DOHH2 (cell line): ENCODE results near the gene PAQR8.

Source experiments
- H3F3A ChIP-seq: fragments of 200-600 bp; sonication (generic), shearing (Covaris generic); 2 replicates; pipeline ENCODE4 v1.6.0; 2016; ENCODE audit warnings: antibody characterized with exemption, mild to moderate bottlenecking; ENCODE audit not compliant: control insufficient read depth, insufficient read depth
- H3K27ac ChIP-seq: fragments of 200-600 bp; sonication (generic); 2 replicates; pipeline ENCODE4 v1.5.1; 2014; ENCODE audit warnings: low read depth, mild to moderate bottlenecking, low read length, moderate library complexity
- H3K27me3 ChIP-seq: fragments of 200-600 bp; sonication (generic); 2 replicates; pipeline ENCODE4 v1.6.1; 2014; ENCODE audit warnings: mild to moderate bottlenecking, low read length, mixed read lengths; ENCODE audit not compliant: control insufficient read depth
- H3K36me3 ChIP-seq: fragments of 200-600 bp; sonication (generic); 2 replicates; pipeline ENCODE4 v1.6.1; 2014; ENCODE audit warnings: mild to moderate bottlenecking, low read length, moderate library complexity, mixed read lengths; ENCODE audit not compliant: control insufficient read depth
- H3K4me1 ChIP-seq: fragments of 200-600 bp; sonication (generic); 2 replicates; pipeline ENCODE4 v1.6.1; 2014; ENCODE audit warnings: mild to moderate bottlenecking, low read length, mixed read lengths; ENCODE audit not compliant: control insufficient read depth
- H3K4me2 ChIP-seq: fragments of 200-600 bp; sonication (generic); 2 replicates; pipeline ENCODE4 v1.6.0; 2014; ENCODE audit warnings: mild to moderate bottlenecking, low read length, moderate library complexity
- H3K4me3 ChIP-seq: fragments of 200-600 bp; sonication (generic); 2 replicates; pipeline ENCODE4 v1.5.1; 2014; ENCODE audit warnings: mild to moderate bottlenecking, low read length, mixed read lengths
- H3K79me2 ChIP-seq: fragments of 200-600 bp; sonication (generic); 2 replicates; pipeline ENCODE4 v1.6.1; 2014; ENCODE audit warnings: mild to moderate bottlenecking, low read length, mixed read lengths; ENCODE audit not compliant: control insufficient read depth
- H3K9me2 ChIP-seq: fragments of 200-600 bp; sonication (generic); replicated peaks from 2 replicates; pipeline ENCODE4 v1.6.1; 2014; ENCODE audit warnings: mild to moderate bottlenecking, low read length, mixed read lengths; ENCODE audit not compliant: control insufficient read depth
- H3K9me3 ChIP-seq: fragments of 200-600 bp; sonication (generic); 2 replicates; pipeline ENCODE4 v1.6.1; 2014; ENCODE audit warnings: antibody characterized with exemption, low read length, mixed read lengths; ENCODE audit not compliant: control insufficient read depth, insufficient read depth
- H4K20me1 ChIP-seq: fragments of 200-600 bp; sonication (generic); 2 replicates; pipeline ENCODE4 v1.6.0; 2014; ENCODE audit warnings: low read depth, mild to moderate bottlenecking, antibody characterized with exemption, low read length, moderate library complexity; ENCODE audit not compliant: control insufficient read depth, insufficient read depth
- CTCF ChIP-seq: fragments of 200-600 bp; sonication (generic); IDR thresholded peaks from one replicate; pipeline ENCODE4 v1.5.1; 2014; ENCODE audit warnings: antibody characterized with exemption, mild to moderate bottlenecking, low read depth, low read length; ENCODE audit not compliant: poor library complexity, severe bottlenecking
- EZH2phosphoT487 ChIP-seq: fragments of 200-600 bp; sonication (generic); IDR thresholded peaks from 2 replicates; pipeline ENCODE4 v1.6.1; 2017; ENCODE audit warnings: borderline replicate concordance, mild to moderate bottlenecking, antibody characterized with exemption, low read length, moderate library complexity, mixed read lengths

PAQR8 gene

GRCh38 chr6:52351879-52352238 is 10.1 kb upstream of the PAQR8 start:
- H3K9me3 ChIP-seq, result no peaks in the 10 kb centered on the region
- H3K4me3 ChIP-seq, result 0 out of 2 replicates have a peak overlapping the region, but pooled peaks have one; percentile 44
- peak overlapping the region; percentile 58 for H3K4me2 ChIP-seq
- no peaks in the 10 kb centered on the region for H3K79me2 ChIP-seq
- no peak overlapping the region for H3K27ac ChIP-seq
- no peak for TF ChIP-seq CTCF
- TF ChIP-seq EZH2phosphoT487, result no peak
- peaks cover 5% of the 10 kb centered on the region for H3F3A ChIP-seq
- H3K9me2 ChIP-seq, result no peaks in the 10 kb centered on the region
- no peaks in the 10 kb centered on the region for H3K36me3 ChIP-seq
- H3K4me1 ChIP-seq, result peaks cover 37% of the 10 kb centered on the region
- no peaks in the 10 kb centered on the region for H4K20me1 ChIP-seq
- no peaks in the 10 kb centered on the region for H3K27me3 ChIP-seq

DNA sequence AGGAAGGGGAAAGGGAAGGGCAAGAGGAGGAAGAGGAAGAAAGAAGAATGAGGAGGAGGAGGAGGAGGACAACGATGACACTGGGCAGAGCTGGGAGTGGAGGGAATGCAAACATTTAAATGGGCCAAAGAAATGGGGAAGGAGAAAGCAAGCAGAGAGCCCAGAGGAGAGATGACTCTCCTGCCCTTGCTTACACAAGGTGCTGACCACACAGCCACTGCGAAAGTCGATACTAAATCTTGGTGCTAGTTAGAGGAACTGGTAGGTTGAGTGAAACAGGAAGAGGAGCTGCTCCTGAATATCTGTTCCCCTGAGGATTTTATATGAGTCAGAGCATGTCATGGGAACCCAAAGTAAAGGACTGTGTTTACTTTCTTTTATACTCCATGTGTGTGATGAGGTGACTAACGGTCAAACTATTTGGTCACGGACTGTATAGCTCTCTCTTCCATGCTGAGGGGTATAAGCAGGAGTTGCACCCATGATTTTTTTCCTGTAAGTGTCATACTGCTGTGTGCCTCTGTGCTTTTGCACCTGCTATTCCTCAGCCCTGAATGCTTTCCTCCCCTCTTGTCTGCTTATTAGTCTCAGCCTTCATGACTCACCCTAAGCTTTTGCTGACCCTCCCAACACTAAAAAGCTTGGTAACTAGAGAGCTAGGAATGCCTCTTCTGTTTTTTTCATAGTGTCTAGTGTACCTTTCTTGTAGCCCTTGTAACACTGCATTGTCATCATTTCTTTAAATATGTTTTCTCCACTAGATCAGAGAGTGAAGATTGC is 9.5 kb upstream of the PAQR8 start:
- no peak overlapping the region for H3K27ac ChIP-seq
- H3K9me3 ChIP-seq, result no peaks in the 10 kb centered on the region
- H3F3A ChIP-seq, result peaks cover 5% of the 10 kb centered on the region
- peaks cover 37% of the 10 kb centered on the region for H3K4me1 ChIP-seq
- H4K20me1 ChIP-seq, result no peaks in the 10 kb centered on the region
- peak overlapping the region; percentile 44 for H3K4me3 ChIP-seq
- H3K27me3 ChIP-seq, result no peaks in the 10 kb centered on the region
- peak overlapping the region; percentile 58 for H3K4me2 ChIP-seq
- no peaks in the 10 kb centered on the region for H3K79me2 ChIP-seq
- TF ChIP-seq CTCF (no peak), EZH2phosphoT487 (no peak)
- H3K9me2 ChIP-seq, result no peaks in the 10 kb centered on the region
- H3K36me3 ChIP-seq, result no peaks in the 10 kb centered on the region

- Histone ChIP-seq H3K79me2 (no peaks in the 10 kb centered on the region), H3K9me3 (no peaks in the 10 kb centered on the region), H3K4me3 (no peak overlapping the region), H3K4me1 (peaks cover 56% of the 10 kb centered on the region), H3K36me3 (no peaks in the 10 kb centered on the region), H3K27ac (no peak overlapping the region), H3K27me3 (no peaks in the 10 kb centered on the region), H3K9me2 (no peaks in the 10 kb centered on the region), H4K20me1 (no peaks in the 10 kb centered on the region), H3K4me2 (no peak overlapping the region), H3F3A (peaks cover 15% of the 10 kb centered on the region)
- TF ChIP-seq CTCF, result no peak
Measured at GRCh38 chr6:52356017-52356416, 5.9 kb upstream of the PAQR8 start.
